Activated CD4-positive, alpha-beta T cell treated with anti-CD3 and anti-CD28 coated beads, Interleukin-2, amount 10 ng/mL, durations not matched to agents 24 days and 14 days (primary cell): ENCODE data around the gene CBX6. TPM values are rescaled to one million over a fixed set of nuclear protein-coding genes. Genes with fewer than 3 reads are reported as not detected.

Experiments
- DNase-seq: peaks from one replicate; pipeline ENCODE4 v3.0.0; 2022
- H3K27ac Mint-ChIP-seq: one replicate; pipeline ENCODE4 v1.8.0; 2022; ENCODE audit warnings: mild to moderate bottlenecking, mixed read lengths
- H3K27me3 Mint-ChIP-seq: one replicate; pipeline ENCODE4 v1.8.0; 2022; ENCODE audit warnings: mixed read lengths
- H3K36me3 Mint-ChIP-seq: one replicate; pipeline ENCODE4 v1.8.0; 2022; ENCODE audit warnings: low read depth, mild to moderate bottlenecking, mixed read lengths
- H3K4me1 Mint-ChIP-seq: one replicate; pipeline ENCODE4 v1.8.0; 2021; ENCODE audit warnings: mixed read lengths
- H3K4me3 Mint-ChIP-seq: one replicate; pipeline ENCODE4 v1.8.0; 2022; ENCODE audit warnings: mild to moderate bottlenecking, moderate library complexity, mixed read lengths
- H3K9me3 Mint-ChIP-seq: one replicate; pipeline ENCODE4 v1.8.0; 2021; ENCODE audit warnings: mixed read lengths
- intact Hi-C: fragments of 100-400 bp; cut with micrococcal nuclease; formaldehyde crosslinking; loops from one replicate; pipeline ENCODE4 v1.15.1; 2023
- total RNA-seq: library from RNA; stranded (reverse); gene quantifications from 2 replicates; pipeline ENCODE4 v1.2.3, GENCODE V29; 2022

CBX6 gene
- total RNA-seq, 1 donor from 2014 or later: 180 TPM

DNA sequence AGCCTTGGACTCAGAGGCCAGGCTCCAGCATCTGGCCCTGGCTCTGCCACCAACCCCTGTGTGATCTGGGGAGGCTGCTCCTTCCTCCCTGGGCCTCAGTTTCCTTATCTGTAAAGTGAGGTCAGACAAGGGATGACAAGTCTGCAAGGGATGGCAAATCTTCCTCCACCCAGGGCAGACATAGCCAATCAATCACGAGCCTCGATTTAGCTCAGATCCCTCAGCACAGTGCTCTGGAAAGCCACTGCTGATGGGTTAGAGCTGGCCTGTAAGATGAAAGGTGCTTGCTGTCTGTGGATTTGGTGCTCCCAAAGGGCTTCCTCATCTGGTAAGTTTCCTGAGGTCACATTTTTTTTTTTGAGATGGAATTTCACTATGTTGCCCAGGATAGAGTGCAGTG is 48.4 kb downstream of the CBX6 start:
- DNase-seq: no peak
- no peaks in the 10 kb centered on the region for H3K36me3 Mint-ChIP-seq
- intact Hi-C loops: no loop called here
- H3K4me1 Mint-ChIP-seq: no peaks in the 10 kb centered on the region
- no peak overlapping the region for H3K4me3 Mint-ChIP-seq
- no peak overlapping the region for H3K27ac Mint-ChIP-seq
- peaks cover 1% of the 10 kb centered on the region for H3K27me3 Mint-ChIP-seq
- H3K9me3 Mint-ChIP-seq: no peaks in the 10 kb centered on the region

DNA sequence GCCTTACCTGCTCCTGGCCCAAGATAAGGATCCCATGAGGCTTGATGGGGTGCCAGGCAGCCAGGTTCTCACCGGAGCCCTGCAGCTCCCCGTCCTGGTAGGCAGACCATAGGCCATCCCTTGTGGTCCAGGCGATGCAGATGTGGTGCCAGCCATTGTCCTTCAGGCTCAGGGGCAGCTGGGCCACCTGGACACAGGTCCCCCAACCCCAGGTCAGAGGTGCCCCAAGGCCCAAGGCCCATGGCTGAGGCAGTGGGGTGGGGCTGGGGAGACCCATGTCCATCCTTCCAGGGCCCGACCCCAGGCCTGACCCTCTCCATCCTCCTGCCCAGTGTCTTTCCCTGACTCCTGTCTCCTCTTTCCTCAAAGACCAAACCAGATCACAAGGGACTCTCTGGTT is 48.9 kb downstream of the CBX6 start:
- Mint-ChIP-seq H3K27me3 (peaks cover 3% of the 10 kb centered on the region), H3K9me3 (no peaks in the 10 kb centered on the region), H3K27ac (no peak overlapping the region), H3K36me3 (no peaks in the 10 kb centered on the region), H3K4me3 (no peak overlapping the region), H3K4me1 (no peaks in the 10 kb centered on the region)
- no peak for DNase-seq
- intact Hi-C loops: no loop called here

DNA sequence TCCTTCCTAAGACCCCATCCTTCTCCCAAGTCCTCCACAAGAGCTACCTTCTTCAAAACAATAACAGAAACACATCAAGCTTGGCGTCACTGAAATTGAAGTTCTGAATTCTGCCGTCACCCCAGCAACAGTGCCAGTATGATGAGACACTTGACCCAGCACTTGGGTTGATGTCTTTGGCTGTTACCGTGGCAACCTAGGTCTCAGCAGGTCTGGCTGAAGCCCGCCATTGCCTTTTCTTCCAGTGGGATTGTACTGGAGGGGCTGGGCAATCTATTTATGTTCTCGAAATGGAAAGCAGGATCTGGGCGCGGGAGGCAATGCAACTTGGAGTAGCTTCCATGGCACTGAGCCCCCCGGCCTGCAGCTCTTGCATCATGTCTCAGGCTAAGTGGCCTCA is 52.0 kb downstream of the CBX6 start:
- intact Hi-C loops: no loop called here
- H3K27ac Mint-ChIP-seq: no peak overlapping the region
- H3K4me1 Mint-ChIP-seq: no peaks in the 10 kb centered on the region
- H3K4me3 Mint-ChIP-seq: no peak overlapping the region
- H3K27me3 Mint-ChIP-seq: peaks cover 9% of the 10 kb centered on the region
- H3K9me3 Mint-ChIP-seq: no peaks in the 10 kb centered on the region
- no peak for DNase-seq
- no peaks in the 10 kb centered on the region for H3K36me3 Mint-ChIP-seq

GRCh38 chr22:38819387-38819940 is 52.6 kb downstream of the CBX6 start:
- H3K4me1 Mint-ChIP-seq: no peaks in the 10 kb centered on the region
- no peaks in the 10 kb centered on the region for H3K9me3 Mint-ChIP-seq
- intact Hi-C loops: no loop called here
- no peak for DNase-seq
- no peak overlapping the region for H3K4me3 Mint-ChIP-seq
- peaks cover 9% of the 10 kb centered on the region for H3K27me3 Mint-ChIP-seq
- no peaks in the 10 kb centered on the region for H3K36me3 Mint-ChIP-seq
- no peak overlapping the region for H3K27ac Mint-ChIP-seq

DNA sequence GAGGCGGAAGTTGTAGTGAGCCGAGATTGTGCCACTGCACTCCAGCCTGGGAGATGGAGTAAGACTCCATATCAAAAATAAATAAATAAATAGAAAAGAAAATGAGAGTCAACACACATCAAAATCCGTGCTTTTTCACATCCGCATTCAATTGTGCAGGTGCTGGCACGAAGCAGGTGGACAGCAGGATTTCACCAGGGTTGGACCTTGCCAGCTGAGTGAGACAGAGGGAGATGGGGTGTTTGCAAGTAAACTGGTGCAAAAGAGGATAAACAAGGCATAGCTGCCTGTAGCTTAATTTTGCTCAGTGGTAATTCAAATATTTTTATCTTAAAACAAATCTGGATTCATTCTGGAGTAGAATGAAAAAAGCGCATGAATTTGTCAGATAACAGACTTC is 54.8 kb downstream of the CBX6 start:
- H3K27ac Mint-ChIP-seq: no peak overlapping the region
- H3K27me3 Mint-ChIP-seq: peaks cover 11% of the 10 kb centered on the region
- no peak for DNase-seq
- H3K9me3 Mint-ChIP-seq: no peaks in the 10 kb centered on the region
- no peaks in the 10 kb centered on the region for H3K4me1 Mint-ChIP-seq
- no peaks in the 10 kb centered on the region for H3K36me3 Mint-ChIP-seq
- H3K4me3 Mint-ChIP-seq: no peak overlapping the region
- intact Hi-C loops: no loop called here

DNA sequence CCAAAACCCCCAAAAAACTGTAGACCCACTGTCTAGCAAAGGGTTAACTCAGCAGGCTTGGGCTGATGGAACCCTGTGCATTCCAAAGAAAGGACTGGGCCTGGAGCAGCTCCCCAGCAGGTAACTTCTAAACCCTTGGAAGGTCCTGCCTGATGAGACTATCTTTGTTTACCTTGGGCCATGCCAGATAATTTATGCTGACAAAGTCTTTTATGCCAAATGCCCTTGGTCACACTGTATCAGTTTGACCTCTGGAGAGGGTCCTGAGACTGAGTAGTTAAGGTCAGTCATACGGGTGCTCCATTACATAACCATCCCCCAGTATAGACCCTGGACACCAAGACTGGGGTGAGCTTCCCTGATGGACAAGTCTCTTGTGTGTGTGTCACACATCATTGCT is 56.2 kb downstream of the CBX6 start:
- Mint-ChIP-seq H3K27me3 (peaks cover 17% of the 10 kb centered on the region), H3K4me1 (no peaks in the 10 kb centered on the region), H3K9me3 (no peaks in the 10 kb centered on the region), H3K4me3 (no peak overlapping the region), H3K27ac (no peak overlapping the region), H3K36me3 (no peaks in the 10 kb centered on the region)
- DNase-seq: no peak
- intact Hi-C loops: no loop called here

Other genes starting within 250 kb of the CBX6 start
- 0.30 and 0.71 TPM in 2 replicates for gene FAM227A, start 215.8 kb downstream of the CBX6 start, total RNA-seq
- gene CBY1, start 215.6 kb downstream of the CBX6 start, total RNA-seq: 8.4 and 13.3 TPM in 2 replicates
- 169 and 172 TPM in 2 replicates for gene TOMM22, start 190.3 kb downstream of the CBX6 start, total RNA-seq
- gene JOSD1, start 171.3 kb downstream of the CBX6 start, total RNA-seq: 90.4 and 93.8 TPM in 2 replicates
- 102 and 103 TPM in 2 replicates for gene GTPBP1, start 166.3 kb downstream of the CBX6 start, total RNA-seq
- gene SUN2, start 116.2 kb downstream of the CBX6 start, total RNA-seq: 124 and 128 TPM in 2 replicates
- 5.5 and 6.3 TPM in 2 replicates for gene DNAL4, start 78.1 kb downstream of the CBX6 start, total RNA-seq
- 0.98 and 1.0 TPM in 2 replicates for gene NPTXR, start 28.2 kb downstream of the CBX6 start, total RNA-seq
- not detected in 2 replicates for gene APOBEC3A, start 85.4 kb upstream of the CBX6 start, total RNA-seq
- gene APOBEC3B, start 110.1 kb upstream of the CBX6 start, total RNA-seq: 25.4 and 26.1 TPM in 2 replicates
- 73.6 and 74.8 TPM in 2 replicates for gene APOBEC3C, start 142.0 kb upstream of the CBX6 start, total RNA-seq
- gene APOBEC3D, start 148.9 kb upstream of the CBX6 start, total RNA-seq: 26.2 and 26.7 TPM in 2 replicates
- gene APOBEC3F, start 168.6 kb upstream of the CBX6 start, total RNA-seq: 16.9 and 19.8 TPM in 2 replicates
- 47.2 and 48.5 TPM in 2 replicates for gene APOBEC3G, start 205.1 kb upstream of the CBX6 start, total RNA-seq
- gene APOBEC3H, start 225.0 kb upstream of the CBX6 start, total RNA-seq: 5.8 and 7.6 TPM in 2 replicates